Muscle of arm (tissue), 12 donors: ENCODE measurements around the gene TYMP. TPM values are rescaled to one million over a fixed set of nuclear protein-coding genes. Genes with fewer than 3 reads are reported as not detected.

Experiments
- DNase-seq: peaks from one replicate; pipeline ENCODE4 v3.0.0-alpha.2; 2013
- polyA plus RNA-seq, 12 donors: library from polyadenylated mRNA; unstranded; fragments of 120-200 nt; gene quantifications; one replicate each; pipeline ENCODE4 v1.2.1, GENCODE V29; 2013; ENCODE audit not compliant: insufficient read length in 12 of 12

Gene TYMP
- polyA plus RNA-seq, 12 donors = 1.9 to 25.0 (median 2.9) TPM; not detected in 1

DNA sequence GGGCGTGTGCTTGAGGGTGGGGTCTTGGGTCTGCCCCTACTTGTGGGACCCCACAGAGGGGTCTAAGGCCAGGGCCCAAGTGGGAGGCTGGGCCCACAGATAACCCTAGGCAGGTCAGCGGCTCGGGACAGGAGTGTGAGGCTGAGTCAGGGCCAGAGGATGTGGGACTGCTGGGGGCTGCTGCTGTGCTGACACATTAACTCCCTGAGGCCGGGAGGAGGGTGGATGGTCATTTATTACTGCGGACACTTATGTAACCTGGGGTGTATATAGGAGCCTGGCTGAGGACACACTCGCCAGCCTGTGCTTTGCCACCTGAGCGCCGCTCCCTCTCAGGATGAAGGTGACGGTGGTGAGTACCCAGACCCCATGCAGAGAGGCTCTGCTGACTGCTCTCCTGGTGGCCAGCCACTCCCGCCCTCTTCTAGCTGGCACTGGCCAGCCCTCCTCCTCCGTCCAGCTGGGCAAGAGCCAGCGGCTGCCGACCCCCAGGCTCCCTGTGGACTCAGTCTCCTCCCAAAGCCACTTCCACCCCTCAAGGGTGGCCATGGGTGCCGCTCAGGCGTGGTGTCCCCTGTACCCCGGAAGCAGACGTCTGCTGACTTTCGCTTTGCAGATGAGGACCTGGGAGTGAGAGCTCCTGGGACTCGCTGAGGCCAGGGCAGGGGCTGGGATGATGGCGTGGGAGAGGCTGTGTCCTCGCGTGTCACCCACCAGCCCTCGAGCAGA lies 43.1 kb downstream of the TYMP start, which contains the start of gene MIOX:
MIOX (plus strand) TSS at position 299 of the 729 bp plus-strand sequence; CDS start at position 338, 39 bp downstream.
- no peak for DNase-seq

DNA sequence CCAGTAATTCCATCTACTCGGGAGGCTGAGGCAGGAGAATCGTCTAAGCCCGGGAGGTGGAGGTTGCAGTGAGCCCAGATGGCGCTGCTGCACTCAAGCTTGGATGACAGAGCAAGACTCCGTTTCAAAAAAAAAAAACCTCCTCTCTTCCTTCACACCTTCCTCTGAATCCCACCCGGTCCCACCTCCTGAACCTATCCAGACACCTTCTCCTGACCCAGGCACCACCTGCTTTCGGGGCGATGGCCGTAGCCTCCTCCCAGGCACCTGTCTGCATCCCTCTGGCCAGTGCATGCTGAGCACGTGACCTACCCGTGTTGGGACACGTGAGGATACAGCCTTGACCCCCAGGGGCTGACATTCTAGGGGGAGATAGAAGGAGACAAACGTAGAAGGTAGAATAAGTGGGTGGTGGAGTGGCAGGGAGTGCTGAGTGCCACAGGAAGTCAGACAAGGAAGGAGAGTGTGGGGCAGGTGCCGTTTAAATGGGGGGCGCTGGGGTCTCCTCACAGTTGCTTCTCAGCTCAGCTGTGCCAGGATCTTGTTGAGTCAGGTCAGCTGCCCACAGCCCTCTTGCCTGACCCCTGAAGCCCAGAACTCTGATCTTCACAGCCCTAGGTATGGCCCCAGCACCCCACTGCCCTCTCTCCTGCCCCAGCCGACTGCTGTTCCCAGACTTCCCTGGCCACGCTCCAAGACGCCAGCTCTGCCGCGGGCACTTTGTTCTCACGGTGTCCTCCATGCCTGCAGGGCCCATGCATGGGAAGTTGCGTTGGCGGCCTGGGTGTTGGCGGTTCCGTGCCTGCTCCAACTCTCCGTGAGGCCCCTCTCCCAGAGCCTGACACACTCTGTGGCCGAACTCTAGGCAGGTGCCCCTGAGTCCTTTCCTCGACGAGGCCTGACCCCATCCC lies 44.3 kb downstream of the TYMP start:
- no peak for DNase-seq

DNA sequence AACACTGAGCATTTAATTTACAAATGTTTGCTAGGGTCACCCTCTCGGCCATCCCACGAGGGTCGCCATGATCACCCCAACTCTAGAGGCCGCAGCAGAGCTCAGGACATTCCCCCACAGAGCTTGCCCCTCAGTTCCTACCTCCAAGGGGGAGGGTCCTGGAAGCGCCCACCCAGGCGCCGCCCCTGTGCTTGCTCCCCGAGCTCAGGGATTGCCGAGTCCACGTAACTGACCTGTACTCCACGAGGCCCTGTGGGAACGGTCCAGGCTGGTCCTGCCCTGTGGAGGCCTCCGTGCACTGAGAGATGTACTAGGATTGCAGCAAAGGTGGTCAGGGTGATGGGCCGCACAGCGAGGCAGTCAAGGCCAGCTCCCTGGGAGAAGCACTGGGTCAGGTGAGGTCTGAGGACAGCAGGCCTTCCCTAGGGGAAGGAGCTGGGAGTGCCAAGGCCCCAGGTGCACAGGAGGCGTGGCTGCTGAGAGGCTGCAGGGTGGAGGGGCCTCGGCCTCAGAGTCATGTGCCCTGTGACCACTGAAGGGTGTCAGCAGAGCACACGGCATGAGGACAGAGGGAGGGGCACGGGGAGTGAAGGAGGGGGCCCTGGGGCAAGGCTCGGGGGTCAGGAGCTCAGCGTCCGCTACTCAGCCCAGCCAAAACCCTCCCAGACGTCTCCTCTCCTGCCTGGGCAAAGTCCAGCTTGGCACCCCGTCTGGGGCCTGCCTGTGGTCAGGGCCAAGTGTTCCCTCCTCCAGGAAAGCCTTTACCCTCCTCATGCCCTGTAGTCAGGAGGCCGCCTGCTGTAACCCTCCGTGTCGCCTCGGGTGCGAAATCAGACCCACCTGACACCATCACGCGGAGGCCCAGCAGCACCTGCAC lies 45.6 kb downstream of the TYMP start:
- DNase-seq = no peak

DNA sequence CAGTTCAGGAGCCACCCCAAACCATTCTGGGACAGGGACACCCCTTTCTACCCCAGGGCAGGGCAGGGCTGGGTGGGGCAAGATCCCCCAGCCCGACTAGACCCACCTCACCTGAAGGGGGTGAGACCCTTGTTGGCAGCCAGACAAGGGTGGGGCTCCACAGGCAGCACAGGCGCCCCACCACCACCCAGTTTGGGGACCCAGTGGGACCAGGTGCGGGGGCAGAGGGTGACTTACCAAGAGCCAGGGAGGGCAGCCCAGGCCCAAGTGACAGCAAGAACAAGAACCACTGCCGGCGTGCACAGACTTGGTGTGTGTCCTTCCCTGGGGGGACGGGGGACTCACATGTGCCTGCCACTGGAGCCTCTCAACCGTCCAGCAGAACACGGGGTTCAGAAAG lies 46.3 kb downstream of the TYMP start:
- no peak for DNase-seq

DNA sequence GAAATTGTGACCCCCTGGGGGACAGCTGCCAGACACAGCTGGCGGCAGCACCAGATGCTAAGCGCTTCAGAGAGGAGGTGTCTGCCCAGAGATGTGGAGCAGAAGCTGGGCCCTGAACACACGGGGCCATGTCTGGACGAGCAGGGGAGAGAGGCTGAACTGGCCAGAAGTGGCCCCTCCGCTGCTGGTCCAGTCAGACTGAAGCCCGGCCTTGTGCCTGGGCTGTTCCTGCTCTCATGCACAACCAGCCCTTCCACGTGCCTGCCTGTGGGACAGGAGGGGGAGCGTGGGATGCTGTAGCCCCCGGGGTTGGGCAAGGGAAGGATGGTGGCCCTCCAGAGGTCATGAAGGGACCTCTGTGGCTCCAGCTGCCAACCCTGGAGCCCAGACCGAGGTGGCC lies 46.7 kb downstream of the TYMP start:
- no peak for DNase-seq

DNA sequence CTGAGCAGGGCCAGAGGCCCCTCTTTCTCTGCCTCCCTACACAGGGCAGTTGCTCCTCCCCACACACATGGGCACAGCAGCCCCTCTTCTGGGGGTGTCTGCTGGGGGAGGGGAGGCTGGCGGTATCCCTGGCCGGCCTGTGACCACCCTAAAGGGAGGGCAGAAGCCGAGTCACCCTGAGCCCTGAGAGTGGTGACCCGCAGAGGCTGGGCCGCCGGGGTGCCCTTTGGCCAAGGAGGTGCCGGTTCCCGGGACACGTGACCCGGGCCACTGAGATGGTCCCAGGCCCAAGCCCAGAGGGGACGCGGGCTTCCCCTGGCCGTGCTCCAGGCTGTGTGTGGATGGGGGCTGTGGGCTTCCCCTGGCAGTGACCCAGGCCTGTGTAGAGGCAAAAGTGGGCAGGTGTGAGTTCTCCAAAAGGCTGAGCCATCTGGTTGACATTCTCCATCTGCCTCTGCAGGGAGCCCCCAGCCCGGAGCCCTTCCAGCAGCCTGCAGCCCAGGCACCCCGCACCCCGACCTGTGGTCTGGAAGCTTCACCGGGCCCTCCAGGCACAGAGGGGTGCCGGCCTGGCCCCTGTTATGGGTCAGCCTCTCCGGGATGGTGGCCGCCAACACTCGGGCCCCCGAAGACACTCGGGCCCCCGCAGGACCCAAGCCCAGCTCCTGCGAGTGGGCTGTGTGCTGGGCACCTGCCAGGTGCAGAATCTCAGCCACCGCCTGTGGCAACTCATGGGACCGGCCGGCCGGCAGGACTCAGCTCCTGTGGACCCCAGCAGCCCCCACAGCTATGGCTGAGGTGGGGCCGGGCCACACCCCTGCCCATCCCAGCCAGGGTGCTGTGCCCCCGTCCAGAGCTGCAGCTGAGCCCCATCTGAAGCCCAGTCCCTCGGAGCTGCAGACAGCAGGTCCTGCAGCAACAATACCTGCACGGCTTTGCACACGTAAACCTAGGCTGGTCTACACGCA lies 47.4 kb downstream of the TYMP start:
- no peak for DNase-seq

DNA sequence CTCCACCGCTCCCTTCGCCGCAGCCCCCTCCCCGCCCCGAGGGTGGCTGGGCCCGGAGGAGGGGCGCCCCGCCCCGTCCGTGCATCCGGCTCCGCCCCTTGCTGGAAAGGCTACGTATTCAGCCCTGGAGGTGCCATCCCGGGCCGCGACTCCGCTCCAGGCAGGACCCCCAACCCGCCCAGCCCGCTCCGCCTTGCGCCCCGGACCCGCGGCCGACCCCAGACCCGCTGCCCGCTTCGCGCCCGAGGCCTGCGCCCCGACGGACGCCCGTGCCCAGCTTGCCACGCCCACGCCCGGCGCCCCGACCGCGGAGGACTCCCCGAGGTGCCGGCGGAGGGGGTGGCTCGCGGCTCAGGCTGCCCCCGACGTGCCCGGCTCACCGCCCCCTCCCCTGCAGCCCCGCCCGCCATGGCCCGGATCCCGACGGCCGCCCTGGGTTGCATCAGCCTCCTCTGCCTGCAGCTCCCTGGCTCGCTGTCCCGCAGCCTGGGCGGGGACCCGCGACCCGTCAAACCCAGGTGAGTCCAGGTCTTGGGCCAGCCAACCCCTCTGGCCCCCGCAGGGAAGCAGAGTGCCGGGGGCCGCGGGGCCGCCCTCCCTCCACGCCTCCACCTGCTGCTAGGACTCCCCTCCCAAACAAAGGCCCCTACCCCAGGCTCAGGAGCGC lies 48.2 kb downstream of the TYMP start, which contains the start of gene ADM2:
ADM2 (plus strand) TSS at position 104 of the 667 bp plus-strand sequence; CDS start at position 409, 305 bp downstream.
- no peak for DNase-seq

DNA sequence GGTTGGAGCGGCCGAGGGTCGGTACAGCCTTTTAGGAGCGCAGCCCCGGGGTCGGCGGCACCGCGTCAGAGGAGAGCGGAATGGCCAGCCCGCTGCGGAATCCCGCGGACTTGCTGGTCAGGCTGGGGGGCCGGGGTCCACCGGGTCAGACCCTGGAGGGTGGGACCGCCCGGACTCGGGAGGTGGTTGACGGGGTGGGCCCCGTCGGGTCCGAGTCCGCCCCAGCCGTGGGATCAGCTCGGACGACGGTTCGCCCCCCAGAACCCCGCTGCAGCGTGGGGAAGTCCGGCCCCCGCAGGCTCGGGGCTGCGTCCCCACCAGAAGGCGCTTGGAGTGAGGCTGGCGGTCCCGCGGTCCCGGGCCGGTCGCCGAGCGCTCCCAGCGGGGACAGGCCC lies 48.8 kb downstream of the TYMP start:
- no peak for DNase-seq

DNA sequence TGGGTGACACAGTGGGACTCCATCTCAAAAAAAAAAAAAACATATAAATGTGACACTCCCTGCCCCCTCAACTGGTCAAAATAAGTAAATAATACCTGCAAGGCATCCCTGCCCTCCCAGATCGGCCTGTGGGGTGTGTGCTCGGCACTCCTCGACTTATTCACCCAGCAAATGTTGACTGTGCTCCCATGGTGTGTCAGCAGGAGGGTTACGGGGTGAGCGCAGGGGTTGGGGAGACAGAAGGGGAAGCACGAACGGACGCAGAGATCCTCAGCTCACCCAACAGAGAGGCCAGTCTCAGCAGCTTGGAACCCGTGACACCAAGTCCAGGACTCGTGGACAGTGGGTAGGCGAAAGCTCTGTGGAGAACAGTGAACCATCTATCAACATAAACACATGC lies 50.1 kb downstream of the TYMP start:
- no peak for DNase-seq

DNA sequence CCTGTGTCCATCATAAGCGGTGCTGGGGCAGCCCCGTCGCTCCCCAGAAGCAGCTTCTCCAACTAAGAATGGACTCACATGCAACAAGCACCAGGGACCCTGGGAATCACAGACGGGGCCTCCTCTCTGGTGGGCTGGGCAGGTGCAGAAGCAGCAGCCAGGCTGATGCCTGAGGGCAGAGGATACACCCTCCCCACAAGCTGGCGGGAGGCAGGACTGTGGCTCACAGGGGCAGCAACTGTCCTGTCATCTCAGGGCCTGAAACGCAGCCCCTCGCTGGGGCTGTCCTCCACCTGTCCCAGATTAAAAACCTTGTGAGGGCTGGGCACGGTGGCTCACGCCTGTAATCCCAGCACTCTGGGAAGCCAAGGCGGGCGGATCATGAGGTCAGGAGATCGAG lies 51.9 kb downstream of the TYMP start:
- no peak for DNase-seq

DNA sequence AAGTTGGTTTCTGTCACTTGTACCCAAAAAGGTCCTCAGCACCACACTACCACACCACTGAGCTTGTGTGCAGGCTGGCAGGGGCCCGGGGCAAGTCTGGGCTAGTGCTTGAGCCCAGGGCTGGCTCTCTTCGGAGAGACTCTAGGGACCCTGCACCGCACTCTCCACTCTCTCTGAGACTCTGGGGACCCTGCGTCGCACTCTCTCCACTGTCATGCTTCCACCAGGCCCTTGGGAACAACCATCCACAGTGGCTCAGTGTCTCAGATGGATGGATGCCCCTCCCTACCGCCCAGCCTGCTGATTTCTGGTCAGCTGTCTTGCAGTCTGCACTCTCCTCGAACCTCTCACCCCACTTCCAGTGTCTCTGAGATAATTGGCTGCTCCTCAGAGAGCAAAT lies 52.9 kb downstream of the TYMP start:
- no peak for DNase-seq

Other genes with a start within 250 kb of the TYMP start
- 100 to 1,000 TPM in 3 of 12 donors, 10 to 100 TPM in 8, not detected in 1; 67.3 to 124 (median 74.3) TPM for gene PLXNB2, start 222.4 kb downstream of the TYMP start, polyA plus RNA-seq
- gene DENND6B, start 203.0 kb downstream of the TYMP start, polyA plus RNA-seq = 10 to 100 TPM in 1 of 12 donors, 1 to 10 TPM in 9, not detected in 2; 4.0 to 11.9 (median 4.4) TPM
- gene PPP6R2, start 186.7 kb downstream of the TYMP start, polyA plus RNA-seq = 10 to 100 TPM in 11 of 12 donors, not detected in 1; 23.5 to 43.1 (median 30.7) TPM
- gene SBF1, start 55.0 kb downstream of the TYMP start, polyA plus RNA-seq = 10 to 100 TPM in 11 of 12 donors, not detected in 1; 28.1 to 48.3 (median 35.0) TPM
- 1 to 10 TPM in 1 of 12 donors, under 1 TPM in 9, not detected in 2; 0.16 to 1.6 (median 0.34) TPM for gene ADM2, start 48.5 kb downstream of the TYMP start, polyA plus RNA-seq
- under 1 TPM in 3 of 12 donors, not detected in 9; 0.16 to 0.20 (median 0.18) TPM for gene MIOX, start 43.2 kb downstream of the TYMP start, polyA plus RNA-seq
- gene LMF2, start 22.3 kb downstream of the TYMP start, polyA plus RNA-seq = 10 to 100 TPM in 11 of 12 donors, not detected in 1; 26.3 to 67.1 (median 33.1) TPM
- 10 to 100 TPM in 11 of 12 donors, not detected in 1; 22.0 to 33.1 (median 29.8) TPM for gene NCAPH2, start 21.8 kb downstream of the TYMP start, polyA plus RNA-seq
- gene SCO2, start 4.4 kb downstream of the TYMP start, polyA plus RNA-seq = 1 to 10 TPM in 7 of 12 donors, under 1 TPM in 1, not detected in 4; 0.28 to 4.3 (median 2.0) TPM
- gene KLHDC7B, start 15.9 kb upstream of the TYMP start, polyA plus RNA-seq = under 1 TPM in 2 of 12 donors, not detected in 10; 0.09 to 0.17 TPM
- not detected for gene SYCE3, start 32.9 kb upstream of the TYMP start, polyA plus RNA-seq
- gene CPT1B, start 48.4 kb upstream of the TYMP start, polyA plus RNA-seq = 10 to 100 TPM in 11 of 12 donors, not detected in 1; 22.1 to 61.0 (median 35.1) TPM
- 10 to 100 TPM in 11 of 12 donors, not detected in 1; 36.0 to 74.3 (median 47.3) TPM for gene CHKB, start 52.8 kb upstream of the TYMP start, polyA plus RNA-seq
- 1 to 10 TPM in 1 of 12 donors, under 1 TPM in 10, not detected in 1; 0.11 to 3.1 (median 0.43) TPM for gene MAPK8IP2, start 70.8 kb upstream of the TYMP start, polyA plus RNA-seq
- 10 to 100 TPM in 11 of 12 donors, not detected in 1; 10.4 to 22.9 (median 13.4) TPM for gene ARSA, start 98.1 kb upstream of the TYMP start, polyA plus RNA-seq
- 10 to 100 TPM in 11 of 12 donors, not detected in 1; 10.7 to 26.1 (median 14.6) TPM for gene SHANK3, start 142.8 kb upstream of the TYMP start, polyA plus RNA-seq
- gene ACR, start 208.2 kb upstream of the TYMP start, polyA plus RNA-seq = under 1 TPM in 7 of 12 donors, not detected in 5; 0.15 to 0.58 (median 0.32) TPM